H1 (cell line): ENCODE data around the gene MRPL52. TPM values are rescaled to one million over a fixed set of nuclear protein-coding genes. Genes with fewer than 3 reads are reported as not detected.

Experiments used
- HDAC2 ChIP-seq, 2 experiments: fragments of 300-600 bp in 1 of 2; sonication (generic) in 1 of 2; IDR thresholded peaks; 2 replicates each; pipeline ENCODE4 v1.6.1; 2011 to 2012; ENCODE audit warnings: low read depth in 2 of 2, low read length in 2 of 2, mild to moderate bottlenecking in 2 of 2, moderate library complexity in 2 of 2, borderline replicate concordance in 1 of 2, inconsistent platforms in 1 of 2
- RAD21 ChIP-seq, 2 experiments: IDR thresholded peaks in 1 of 2; conservative IDR thresholded peaks in 1 of 2; 2 replicates each; pipeline ENCODE4 v1.6.1; 2011; ENCODE audit warnings: low read depth in 2 of 2, low read length in 2 of 2, improper control_type of control experiment in 1 of 2, inconsistent platforms in 1 of 2, mild to moderate bottlenecking in 1 of 2, moderate library complexity in 1 of 2
- polyA plus RNA-seq, 7 experiments: library from polyadenylated mRNA; depleted of rRNA in 3 of 7; stranded (reverse) in 5 of 7; unstranded in 2 of 7; fragments of >200 nt in 5 of 7; fragments of 200-250 nt in 2 of 7; gene quantifications; 1 replicate in 5 of 7; 2 replicates in 1 of 7; 4 replicates in 1 of 7; pipeline versions ENCODE4 v1.2.1 to v1.2.3, GENCODE V29; 2011 to 2013; ENCODE audit warnings: missing spikeins in 2 of 7, mixed read lengths in 2 of 7
- total RNA-seq: library from RNA; stranded (reverse); fragmentation: NEBNext Ultra II Directional; extraction: Animal tissue kit (Norgen Biotek cat#: 25700); gene quantifications from 2 replicates; pipeline ENCODE4 v1.2.1, GENCODE V29; 2021

Gene MRPL52
- total and polyA plus RNA-seq, 2 of the 8 experiments (the other 6 are each of a cell fraction or from before 2014, with no cell fraction given), result 70.5 to 176 TPM

DNA sequence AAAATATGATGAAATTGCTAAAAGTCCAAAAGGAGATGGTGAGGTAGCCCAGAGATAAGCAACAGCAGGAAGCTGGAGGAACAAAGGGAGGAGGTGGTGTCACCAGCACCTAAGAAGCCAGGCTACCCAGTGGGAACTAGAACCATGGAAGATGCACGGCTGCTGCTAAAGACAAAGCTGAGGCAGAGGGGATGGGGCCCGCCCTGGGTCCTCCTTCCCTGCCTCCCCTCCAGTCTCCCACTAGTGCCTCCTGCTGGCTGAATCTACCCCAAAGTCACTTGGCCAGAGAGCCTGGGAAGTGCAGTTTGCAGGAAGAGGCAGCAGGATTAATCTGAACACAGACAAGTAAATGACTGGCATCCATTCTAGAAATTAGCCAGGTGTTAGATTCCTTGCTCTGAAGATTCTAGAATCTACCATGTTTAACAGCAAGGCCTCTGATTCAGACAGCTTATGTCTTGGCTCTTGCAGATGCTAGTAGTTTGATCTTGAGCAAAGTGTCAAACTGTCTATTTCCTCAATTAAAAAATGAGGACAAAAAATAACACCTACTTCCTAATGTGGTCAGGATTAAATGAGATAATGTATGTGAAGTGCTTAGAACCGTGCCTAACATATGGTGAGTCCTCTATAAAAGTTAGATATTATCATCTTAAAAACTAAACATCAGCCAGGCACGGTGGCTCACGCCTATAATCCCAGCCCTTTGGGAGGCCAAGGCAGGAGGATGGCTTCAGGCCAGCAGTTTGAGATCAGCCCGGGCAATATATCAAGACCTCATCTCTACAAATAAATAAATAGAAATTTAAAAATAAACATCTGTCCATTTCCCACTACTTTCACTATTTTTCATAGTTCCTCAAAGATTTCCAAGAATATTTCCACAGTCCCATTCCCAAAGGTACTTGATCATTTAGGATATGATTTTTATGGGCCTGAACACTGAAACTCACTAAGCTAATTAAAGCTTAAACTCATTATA, 36.0 kb downstream of the MRPL52 start (continued):
- peak; percentile 45 to 62 for TF ChIP-seq RAD21 (IDR thresholded peaks at IDR 0.05 in 1 of 2, conservative IDR thresholded peaks at IDR 0.05 in 1 of 2; ENCODE audit: low read depth in 2 of 2, low read length in 2 of 2)
- 0 out of 4 replicates have a peak, but pooled peaks of 1 of the 2 experiments have one; percentile 41 for TF ChIP-seq HDAC2 (IDR thresholded peaks at IDR 0.05; ENCODE audit: borderline replicate concordance in 1 of 2, low read depth in 2 of 2, low read length in 2 of 2)
